Measurements from ENCODE around the gene FNDC3A.

Gene FNDC3A

DNA sequence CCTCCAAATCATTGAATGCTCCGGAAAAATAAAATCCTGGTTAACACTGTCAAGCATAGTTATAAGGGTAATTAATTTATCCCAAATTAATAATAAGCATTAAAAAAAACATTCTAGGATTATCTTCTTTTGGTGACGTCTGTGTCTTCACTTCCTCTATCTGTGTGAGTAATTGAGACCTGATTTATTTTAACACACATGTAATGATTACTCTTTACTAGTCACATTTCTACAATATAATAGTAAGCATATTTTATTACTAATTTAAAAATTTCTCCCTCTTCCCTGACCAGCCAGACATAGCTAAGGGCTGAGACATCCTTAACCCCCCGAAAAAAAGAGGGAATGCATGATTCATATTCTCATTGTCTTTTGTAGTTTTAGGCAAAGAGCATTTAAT, 2.3 kb downstream of the FNDC3A start:
- Histone ChIP-seq H3K9ac (ENCODE audit: insufficient read length, low read depth) (no peak overlapping the region), H3K9me3 (ENCODE audit: insufficient read depth, low read length) (peaks cover 16% of the 10 kb centered on the region), H3K4me1 (ENCODE audit: insufficient read depth, insufficient read length) (no peaks in the 10 kb centered on the region), H3K36me3 (ENCODE audit: insufficient read depth, insufficient read length, low read length) (no peaks in the 10 kb centered on the region), H3K27me3 (ENCODE audit: insufficient read depth, insufficient read length) (no peaks in the 10 kb centered on the region), H3K4me3 (ENCODE audit: insufficient read length, low read depth) (no peak overlapping the region)
- DNase-seq (ENCODE audit: low read depth, low spot score): no peak
- TF ChIP-seq SUZ12 (IDR thresholded peaks at IDR 0.05; ENCODE audit: extremely low read depth, insufficient read depth, insufficient read length): no peak
- TF ChIP-seq YY1 (IDR thresholded peaks at IDR 0.05; ENCODE audit: insufficient read depth, insufficient read length): no peak
- no peak for TF ChIP-seq ZNF274 (IDR thresholded peaks at IDR 0.05; ENCODE audit: low read depth, low read length)

DNA sequence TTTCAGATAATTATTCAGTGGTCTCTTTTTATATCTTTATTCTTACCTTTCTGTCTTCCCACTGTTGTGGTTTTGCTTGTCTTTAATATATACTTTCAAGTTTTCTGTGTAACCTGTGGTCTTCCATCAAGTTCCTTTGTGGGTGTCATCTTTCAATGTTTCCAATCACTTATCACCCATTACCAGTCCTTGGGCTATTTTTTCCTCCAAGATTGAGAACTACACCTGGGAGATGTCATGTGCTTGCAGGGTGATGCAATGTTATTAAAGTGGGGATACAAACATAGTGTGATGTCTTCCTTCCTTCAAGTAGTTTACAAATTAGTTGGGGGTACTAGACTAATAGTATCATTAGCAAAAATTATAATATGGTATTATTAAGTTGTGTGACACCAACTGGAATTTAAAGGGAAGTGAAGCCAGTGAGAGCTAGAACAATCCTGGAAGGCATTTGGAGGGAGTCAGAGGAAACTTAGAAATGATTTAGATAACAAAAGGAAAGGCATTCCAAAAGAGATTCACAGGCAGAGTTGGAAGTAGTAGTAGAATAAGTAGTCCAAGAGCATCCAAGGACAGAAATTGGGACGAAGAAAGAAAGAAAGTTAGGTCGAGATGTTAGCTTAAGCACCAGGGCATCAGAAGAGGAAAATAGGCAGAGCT, 3.4 kb downstream of the FNDC3A start:
- Histone ChIP-seq H3K4me3 (ENCODE audit: insufficient read length, low read depth) (no peak overlapping the region), H3K9me3 (ENCODE audit: insufficient read depth, low read length) (peaks cover 5% of the 10 kb centered on the region; the same call in 1 of the 2 replicates), H3K27me3 (ENCODE audit: insufficient read depth, insufficient read length) (no peaks in the 10 kb centered on the region), H3K9ac (ENCODE audit: insufficient read length, low read depth) (no peak overlapping the region), H3K4me1 (ENCODE audit: insufficient read depth, insufficient read length) (no peaks in the 10 kb centered on the region), H3K36me3 (ENCODE audit: insufficient read depth, insufficient read length, low read length) (no peaks in the 10 kb centered on the region)
- no peak for DNase-seq (ENCODE audit: low read depth, low spot score)
- TF ChIP-seq ZNF274 (IDR thresholded peaks at IDR 0.05; ENCODE audit: low read depth, low read length) (no peak), SUZ12 (IDR thresholded peaks at IDR 0.05; ENCODE audit: extremely low read depth, insufficient read depth, insufficient read length) (no peak), YY1 (IDR thresholded peaks at IDR 0.05; ENCODE audit: insufficient read depth, insufficient read length) (no peak)

DNA sequence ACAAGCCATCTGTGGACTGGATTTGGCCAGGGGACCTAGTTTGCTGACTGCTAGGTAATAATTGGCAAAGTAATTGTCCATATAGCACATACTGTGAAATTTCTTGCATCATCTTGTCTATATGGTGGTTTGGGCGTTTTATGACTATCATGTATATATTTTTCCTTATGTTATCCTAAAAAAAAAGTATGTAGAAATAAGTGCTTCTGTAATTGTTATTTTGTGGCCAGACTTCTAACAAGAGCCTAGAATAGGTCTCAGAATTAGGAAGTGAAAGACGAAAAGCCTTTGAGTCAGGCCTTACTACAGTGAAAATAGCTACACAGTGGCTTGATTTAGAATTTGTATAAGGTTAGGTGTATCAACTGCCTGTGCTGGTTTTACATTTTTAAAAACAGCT, 4.2 kb downstream of the FNDC3A start:
- no peaks in the 10 kb centered on the region for H3K9me3 ChIP-seq (ENCODE audit: insufficient read depth, low read length)
- no peaks in the 10 kb centered on the region for H3K4me1 ChIP-seq (ENCODE audit: insufficient read depth, insufficient read length)
- H3K27me3 ChIP-seq (ENCODE audit: insufficient read depth, insufficient read length): no peaks in the 10 kb centered on the region
- H3K4me3 ChIP-seq (ENCODE audit: insufficient read length, low read depth): no peak overlapping the region
- H3K36me3 ChIP-seq (ENCODE audit: insufficient read depth, insufficient read length, low read length): no peaks in the 10 kb centered on the region
- TF ChIP-seq ZNF274 (IDR thresholded peaks at IDR 0.05; ENCODE audit: low read depth, low read length) (no peak), SUZ12 (IDR thresholded peaks at IDR 0.05; ENCODE audit: extremely low read depth, insufficient read depth, insufficient read length) (no peak), YY1 (IDR thresholded peaks at IDR 0.05; ENCODE audit: insufficient read depth, insufficient read length) (no peak)
- no peak overlapping the region for H3K9ac ChIP-seq (ENCODE audit: insufficient read length, low read depth)
- DNase-seq (ENCODE audit: low read depth, low spot score): no peak

DNA sequence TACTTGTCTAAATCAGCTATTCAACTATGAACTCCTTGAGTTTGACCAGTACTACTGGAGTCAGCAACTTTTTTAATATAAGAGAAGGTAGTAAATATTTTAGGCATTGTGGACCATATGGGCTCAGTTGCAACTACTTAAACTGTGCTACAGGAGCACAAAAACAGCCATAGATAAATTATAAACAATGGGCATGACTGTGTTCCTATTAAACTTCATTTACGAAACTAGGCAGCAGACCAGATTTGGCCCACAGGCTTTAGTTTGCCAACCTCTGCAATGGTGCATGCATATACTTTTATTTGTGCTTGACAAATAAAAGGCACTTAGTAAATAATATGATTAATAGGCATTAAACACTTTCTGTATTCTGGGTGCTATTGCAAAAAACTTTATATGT, 7.6 kb downstream of the FNDC3A start:
- TF ChIP-seq ZNF274 (IDR thresholded peaks at IDR 0.05; ENCODE audit: low read depth, low read length) (no peak), SUZ12 (IDR thresholded peaks at IDR 0.05; ENCODE audit: extremely low read depth, insufficient read depth, insufficient read length) (no peak), YY1 (IDR thresholded peaks at IDR 0.05; ENCODE audit: insufficient read depth, insufficient read length) (no peak)
- H3K9me3 ChIP-seq (ENCODE audit: insufficient read depth, low read length): no peaks in the 10 kb centered on the region
- H3K36me3 ChIP-seq (ENCODE audit: insufficient read depth, insufficient read length, low read length): no peaks in the 10 kb centered on the region
- no peaks in the 10 kb centered on the region for H3K4me1 ChIP-seq (ENCODE audit: insufficient read depth, insufficient read length)
- no peak overlapping the region for H3K4me3 ChIP-seq (ENCODE audit: insufficient read length, low read depth)
- no peaks in the 10 kb centered on the region for H3K27me3 ChIP-seq (ENCODE audit: insufficient read depth, insufficient read length)
- H3K9ac ChIP-seq (ENCODE audit: insufficient read length, low read depth): no peak overlapping the region
- DNase-seq (ENCODE audit: low read depth, low spot score): no peak

DNA sequence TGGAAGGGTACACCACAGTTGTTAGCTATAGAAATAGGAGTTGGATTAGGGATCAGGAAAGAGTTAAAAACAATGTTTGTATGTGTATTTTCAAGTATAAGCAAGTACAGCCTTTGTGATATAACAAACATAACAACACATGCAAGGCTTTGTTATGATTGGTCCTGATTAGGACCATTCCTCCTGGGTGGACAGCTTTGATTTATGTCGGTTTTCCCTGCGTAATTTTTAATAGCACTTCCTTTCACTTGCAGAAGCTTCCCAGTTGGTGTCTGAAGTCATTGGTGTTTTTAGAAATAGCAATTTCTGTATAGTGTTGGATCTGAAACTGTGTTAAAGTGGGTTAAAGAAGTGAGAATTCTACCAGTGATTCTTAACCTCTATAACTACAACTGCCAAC, 10.0 kb downstream of the FNDC3A start:
- Histone ChIP-seq H3K27me3 (ENCODE audit: insufficient read depth, insufficient read length) (no peaks in the 10 kb centered on the region), H3K9ac (ENCODE audit: insufficient read length, low read depth) (no peak overlapping the region), H3K4me1 (ENCODE audit: insufficient read depth, insufficient read length) (no peaks in the 10 kb centered on the region), H3K36me3 (ENCODE audit: insufficient read depth, insufficient read length, low read length) (no peaks in the 10 kb centered on the region), H3K4me3 (ENCODE audit: insufficient read length, low read depth) (no peak overlapping the region), H3K9me3 (ENCODE audit: insufficient read depth, low read length) (no peaks in the 10 kb centered on the region)
- TF ChIP-seq YY1 (IDR thresholded peaks at IDR 0.05; ENCODE audit: insufficient read depth, insufficient read length) (no peak), ZNF274 (IDR thresholded peaks at IDR 0.05; ENCODE audit: low read depth, low read length) (no peak), SUZ12 (IDR thresholded peaks at IDR 0.05; ENCODE audit: extremely low read depth, insufficient read depth, insufficient read length) (no peak)
- no peak for DNase-seq (ENCODE audit: low read depth, low spot score)

DNA sequence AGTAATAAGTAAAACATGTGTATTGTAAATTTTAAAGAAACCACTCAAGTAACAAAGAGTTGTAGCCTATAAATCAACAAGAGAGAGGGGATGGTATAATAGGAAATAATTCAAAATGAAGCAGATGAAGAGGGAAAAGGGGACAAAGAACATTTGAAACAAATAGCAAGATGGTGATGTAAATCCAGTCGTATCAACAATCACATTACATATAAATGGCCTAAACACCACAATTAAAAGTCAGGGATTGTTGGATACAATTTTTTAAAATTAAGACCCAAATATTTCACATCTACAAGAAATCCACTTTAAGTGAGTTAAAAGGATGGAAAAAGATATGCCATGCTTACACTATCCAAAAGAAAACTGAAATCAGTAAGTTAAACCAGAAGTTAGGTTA, 15.2 kb downstream of the FNDC3A start:
- no peaks in the 10 kb centered on the region for H3K27me3 ChIP-seq (ENCODE audit: insufficient read depth, insufficient read length)
- DNase-seq (ENCODE audit: low read depth, low spot score): no peak
- H3K4me1 ChIP-seq (ENCODE audit: insufficient read depth, insufficient read length): no peaks in the 10 kb centered on the region
- H3K9ac ChIP-seq (ENCODE audit: insufficient read length, low read depth): no peak overlapping the region
- no peak overlapping the region for H3K4me3 ChIP-seq (ENCODE audit: insufficient read length, low read depth)
- H3K9me3 ChIP-seq (ENCODE audit: insufficient read depth, low read length): no peaks in the 10 kb centered on the region
- H3K36me3 ChIP-seq (ENCODE audit: insufficient read depth, insufficient read length, low read length): no peaks in the 10 kb centered on the region
- no peak for TF ChIP-seq ZNF274 (IDR thresholded peaks at IDR 0.05; ENCODE audit: low read depth, low read length)
- TF ChIP-seq SUZ12 (IDR thresholded peaks at IDR 0.05; ENCODE audit: extremely low read depth, insufficient read depth, insufficient read length): no peak
- TF ChIP-seq YY1 (IDR thresholded peaks at IDR 0.05; ENCODE audit: insufficient read depth, insufficient read length): no peak

DNA sequence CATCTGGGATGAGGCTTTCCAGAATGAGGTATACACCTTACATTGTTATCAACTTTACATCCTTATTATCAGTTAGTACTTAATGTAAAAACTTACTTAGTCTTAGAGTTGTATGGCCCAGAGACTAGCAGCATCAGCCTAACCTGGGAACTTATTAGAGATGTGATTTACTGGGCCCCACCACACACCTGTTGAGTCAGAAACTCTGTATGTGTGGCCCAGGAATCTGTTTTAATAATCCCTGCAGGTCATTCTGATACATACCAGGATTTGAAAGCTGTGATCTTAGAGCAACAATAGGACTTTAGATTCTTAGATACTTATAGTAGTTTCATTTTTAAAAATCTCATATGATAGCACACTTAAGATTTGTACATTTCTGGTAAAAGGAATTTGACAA, 17.4 kb downstream of the FNDC3A start:
- no peak for DNase-seq (ENCODE audit: low read depth, low spot score)
- TF ChIP-seq SUZ12 (IDR thresholded peaks at IDR 0.05; ENCODE audit: extremely low read depth, insufficient read depth, insufficient read length) (no peak), ZNF274 (IDR thresholded peaks at IDR 0.05; ENCODE audit: low read depth, low read length) (no peak), YY1 (IDR thresholded peaks at IDR 0.05; ENCODE audit: insufficient read depth, insufficient read length) (no peak)
- H3K9me3 ChIP-seq (ENCODE audit: insufficient read depth, low read length): no peaks in the 10 kb centered on the region
- no peak overlapping the region for H3K9ac ChIP-seq (ENCODE audit: insufficient read length, low read depth)
- H3K36me3 ChIP-seq (ENCODE audit: insufficient read depth, insufficient read length, low read length): no peaks in the 10 kb centered on the region
- H3K27me3 ChIP-seq (ENCODE audit: insufficient read depth, insufficient read length): no peaks in the 10 kb centered on the region
- H3K4me3 ChIP-seq (ENCODE audit: insufficient read length, low read depth): no peak overlapping the region
- no peaks in the 10 kb centered on the region for H3K4me1 ChIP-seq (ENCODE audit: insufficient read depth, insufficient read length)

Measured in NT2/D1 (cell line).